Osteocyte (in vitro differentiated cells): ENCODE results near the gene ATXN7L3. TPM values are rescaled to one million over a fixed set of nuclear protein-coding genes. Genes with fewer than 3 reads are reported as not detected.
A peak's percentile ranks its signal among the peaks of the same experiment; 100 is the strongest.

Experiments used
- DNase-seq: peaks from one replicate; pipeline ENCODE4 v3.0.0; 2021; ENCODE audit warnings: mixed read lengths; ENCODE audit not compliant: unreplicated experiment; ENCODE audit errors: extremely low spot score
- H3K27ac Mint-ChIP-seq: one replicate; pipeline ENCODE4 v1.8.0; 2021; ENCODE audit warnings: mild to moderate bottlenecking, mixed read lengths; ENCODE audit not compliant: unreplicated experiment
- H3K27me3 Mint-ChIP-seq: one replicate; pipeline ENCODE4 v1.8.0; 2021; ENCODE audit warnings: mixed read lengths; ENCODE audit not compliant: unreplicated experiment
- H3K36me3 Mint-ChIP-seq: one replicate; pipeline ENCODE4 v1.8.0; 2021; ENCODE audit warnings: mixed read lengths; ENCODE audit not compliant: unreplicated experiment
- H3K4me1 Mint-ChIP-seq: one replicate; pipeline ENCODE4 v1.8.0; 2021; ENCODE audit warnings: mixed read lengths; ENCODE audit not compliant: unreplicated experiment
- H3K4me3 Mint-ChIP-seq: one replicate; pipeline ENCODE4 v1.8.0; 2021; ENCODE audit warnings: mild to moderate bottlenecking, moderate library complexity, mixed read lengths; ENCODE audit not compliant: unreplicated experiment
- H3K9me3 Mint-ChIP-seq: one replicate; pipeline ENCODE4 v1.8.0; 2021; ENCODE audit warnings: mixed read lengths; ENCODE audit not compliant: unreplicated experiment
- total RNA-seq: library from RNA; stranded (reverse); gene quantifications from 2 replicates; pipeline ENCODE4 v1.2.1, GENCODE V29; 2021
- TF ChIP-seq, protein P1 (sequence below): fragments of 200-600 bp; sonication (generic); IDR thresholded peaks from 2 replicates; pipeline ENCODE4 v1.5.0; 2021; ENCODE audit warnings: antibody characterized with exemption, mild to moderate bottlenecking, moderate library complexity

The ATXN7L3 gene
- total RNA-seq, 1 donor from 2014 or later, result 89.0 TPM

DNA sequence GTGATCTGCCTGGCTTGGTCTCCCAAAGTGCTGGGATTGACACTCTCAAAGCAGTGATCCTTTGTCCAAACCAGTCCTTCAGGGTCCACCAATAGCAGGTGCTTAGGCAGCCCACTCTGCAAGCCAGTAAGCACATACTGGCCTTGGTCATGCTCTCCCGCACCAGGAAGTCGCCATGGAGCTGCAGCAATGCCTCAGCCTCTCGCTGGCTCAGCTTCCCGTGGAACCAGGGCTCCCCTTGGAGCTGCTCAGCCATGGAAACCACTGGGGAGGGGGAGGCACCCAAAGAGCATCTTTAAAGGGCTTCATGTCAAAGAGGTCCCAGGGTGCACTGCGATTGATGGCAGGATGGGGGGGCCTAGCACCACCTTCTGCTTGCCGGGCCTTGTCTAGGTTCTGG lies 29.4 kb upstream of the ATXN7L3 start:
- no peak overlapping the region for H3K4me3 Mint-ChIP-seq
- H3K27me3 Mint-ChIP-seq, result no peaks in the 10 kb centered on the region

DNA sequence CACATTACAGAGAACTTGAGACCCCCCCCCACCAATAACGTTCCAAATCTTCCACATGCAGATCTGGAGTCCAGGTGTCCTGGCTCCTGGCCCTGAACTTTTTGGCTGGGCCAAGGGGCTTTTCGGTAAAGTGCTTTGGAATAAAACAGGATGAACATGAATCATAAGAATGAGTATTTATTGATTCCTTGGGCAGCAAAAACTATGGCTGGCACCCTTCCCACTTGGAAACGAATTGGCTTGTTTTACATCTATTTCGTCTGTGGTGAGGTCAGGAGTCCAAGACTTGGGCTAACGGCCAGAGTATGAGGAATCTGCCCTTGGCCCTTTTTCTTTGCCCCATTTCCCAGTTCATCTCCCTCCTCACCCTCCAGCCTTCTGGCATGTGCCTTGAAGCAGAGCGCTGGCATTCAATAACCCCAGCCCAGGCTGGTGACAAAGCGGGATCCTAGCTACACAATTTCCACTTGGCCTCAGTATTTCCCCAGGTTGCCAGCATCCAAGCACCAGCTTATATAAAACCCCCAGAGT lies 23.9 kb upstream of the ATXN7L3 start:
- DNase-seq, result no peak
- Mint-ChIP-seq H3K27me3 (no peaks in the 10 kb centered on the region), H3K4me1 (peaks cover 16% of the 10 kb centered on the region), H3K9me3 (no peaks in the 10 kb centered on the region), H3K27ac (no peak overlapping the region), H3K4me3 (no peak overlapping the region), H3K36me3 (no peaks in the 10 kb centered on the region)
- TF ChIP-seq, protein P1, sequence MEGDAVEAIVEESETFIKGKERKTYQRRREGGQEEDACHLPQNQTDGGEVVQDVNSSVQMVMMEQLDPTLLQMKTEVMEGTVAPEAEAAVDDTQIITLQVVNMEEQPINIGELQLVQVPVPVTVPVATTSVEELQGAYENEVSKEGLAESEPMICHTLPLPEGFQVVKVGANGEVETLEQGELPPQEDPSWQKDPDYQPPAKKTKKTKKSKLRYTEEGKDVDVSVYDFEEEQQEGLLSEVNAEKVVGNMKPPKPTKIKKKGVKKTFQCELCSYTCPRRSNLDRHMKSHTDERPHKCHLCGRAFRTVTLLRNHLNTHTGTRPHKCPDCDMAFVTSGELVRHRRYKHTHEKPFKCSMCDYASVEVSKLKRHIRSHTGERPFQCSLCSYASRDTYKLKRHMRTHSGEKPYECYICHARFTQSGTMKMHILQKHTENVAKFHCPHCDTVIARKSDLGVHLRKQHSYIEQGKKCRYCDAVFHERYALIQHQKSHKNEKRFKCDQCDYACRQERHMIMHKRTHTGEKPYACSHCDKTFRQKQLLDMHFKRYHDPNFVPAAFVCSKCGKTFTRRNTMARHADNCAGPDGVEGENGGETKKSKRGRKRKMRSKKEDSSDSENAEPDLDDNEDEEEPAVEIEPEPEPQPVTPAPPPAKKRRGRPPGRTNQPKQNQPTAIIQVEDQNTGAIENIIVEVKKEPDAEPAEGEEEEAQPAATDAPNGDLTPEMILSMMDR, result no peak

More for the DNA sequence above, 29.4 kb upstream of the ATXN7L3 start:
- DNase-seq, result no peak
- Mint-ChIP-seq H3K9me3 (no peaks in the 10 kb centered on the region), H3K4me1 (no peaks in the 10 kb centered on the region), H3K36me3 (no peaks in the 10 kb centered on the region), H3K27ac (no peak overlapping the region)
- TF ChIP-seq, protein P1, result no peak

DNA sequence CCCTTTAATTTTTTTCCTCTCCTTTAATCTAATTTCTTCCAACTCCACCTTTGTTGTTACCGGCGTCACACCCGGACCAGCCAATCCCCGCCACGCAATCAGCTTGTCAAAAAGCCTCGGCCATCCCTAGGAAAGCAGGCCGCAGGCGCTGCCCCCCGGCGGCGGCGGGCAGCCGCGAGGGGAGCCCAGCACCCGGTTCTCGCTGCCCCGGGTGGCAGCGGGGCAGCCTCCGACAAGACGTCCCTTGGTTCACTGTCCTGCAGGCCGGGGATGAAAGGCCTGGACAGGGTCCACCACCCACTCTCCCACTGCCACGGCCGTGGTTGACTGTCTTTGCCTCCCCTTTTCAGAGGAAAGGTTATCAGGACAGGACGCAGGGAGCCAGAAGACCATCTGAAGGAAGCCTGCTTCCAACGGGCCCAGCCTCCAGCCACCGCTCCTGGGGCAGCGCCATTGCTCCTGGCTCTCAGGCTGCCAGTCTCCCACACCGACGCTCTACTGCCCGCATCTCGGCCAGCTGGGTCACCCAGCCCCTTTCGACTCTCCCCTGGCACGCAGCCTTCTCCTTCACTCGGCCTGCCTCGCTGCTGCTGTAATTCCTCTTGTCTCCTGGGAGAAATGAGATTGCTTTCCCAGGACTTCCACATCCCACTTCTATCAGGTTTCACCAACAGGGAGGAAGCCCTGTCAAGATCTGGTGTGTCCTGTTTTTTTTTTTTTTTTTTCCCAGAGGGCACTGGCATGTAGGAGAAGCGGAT lies 22.6 kb upstream of the ATXN7L3 start:
- Mint-ChIP-seq H3K9me3 (no peaks in the 10 kb centered on the region), H3K36me3 (no peaks in the 10 kb centered on the region), H3K27ac (peak overlapping the region; percentile 97), H3K4me3 (peak overlapping the region; percentile 88), H3K4me1 (peaks cover 24% of the 10 kb centered on the region), H3K27me3 (no peaks in the 10 kb centered on the region)
- DNase-seq, result peak; percentile 91
- TF ChIP-seq, protein P1, result no peak

DNA sequence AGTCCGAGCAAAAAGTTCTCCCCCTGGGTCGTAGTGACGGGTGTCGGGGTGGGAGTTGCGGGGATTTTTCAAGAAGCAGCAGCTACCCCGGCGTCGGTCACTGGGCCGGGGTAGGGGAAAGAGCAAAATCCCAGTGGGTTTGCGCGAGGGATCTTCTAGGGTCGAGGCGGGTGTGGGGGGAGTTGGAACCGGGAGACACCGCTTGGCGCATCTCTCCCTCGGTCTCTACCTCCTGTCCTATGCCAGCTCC lies 22.1 kb upstream of the ATXN7L3 start:
- H3K4me1 Mint-ChIP-seq, result peaks cover 28% of the 10 kb centered on the region
- H3K9me3 Mint-ChIP-seq, result no peaks in the 10 kb centered on the region
- no peaks in the 10 kb centered on the region for H3K36me3 Mint-ChIP-seq
- no peak for DNase-seq
- TF ChIP-seq, protein P1, result no peak
- peak overlapping the region; percentile 88 for H3K4me3 Mint-ChIP-seq
- no peaks in the 10 kb centered on the region for H3K27me3 Mint-ChIP-seq
- peak overlapping the region; percentile 97 for H3K27ac Mint-ChIP-seq

DNA sequence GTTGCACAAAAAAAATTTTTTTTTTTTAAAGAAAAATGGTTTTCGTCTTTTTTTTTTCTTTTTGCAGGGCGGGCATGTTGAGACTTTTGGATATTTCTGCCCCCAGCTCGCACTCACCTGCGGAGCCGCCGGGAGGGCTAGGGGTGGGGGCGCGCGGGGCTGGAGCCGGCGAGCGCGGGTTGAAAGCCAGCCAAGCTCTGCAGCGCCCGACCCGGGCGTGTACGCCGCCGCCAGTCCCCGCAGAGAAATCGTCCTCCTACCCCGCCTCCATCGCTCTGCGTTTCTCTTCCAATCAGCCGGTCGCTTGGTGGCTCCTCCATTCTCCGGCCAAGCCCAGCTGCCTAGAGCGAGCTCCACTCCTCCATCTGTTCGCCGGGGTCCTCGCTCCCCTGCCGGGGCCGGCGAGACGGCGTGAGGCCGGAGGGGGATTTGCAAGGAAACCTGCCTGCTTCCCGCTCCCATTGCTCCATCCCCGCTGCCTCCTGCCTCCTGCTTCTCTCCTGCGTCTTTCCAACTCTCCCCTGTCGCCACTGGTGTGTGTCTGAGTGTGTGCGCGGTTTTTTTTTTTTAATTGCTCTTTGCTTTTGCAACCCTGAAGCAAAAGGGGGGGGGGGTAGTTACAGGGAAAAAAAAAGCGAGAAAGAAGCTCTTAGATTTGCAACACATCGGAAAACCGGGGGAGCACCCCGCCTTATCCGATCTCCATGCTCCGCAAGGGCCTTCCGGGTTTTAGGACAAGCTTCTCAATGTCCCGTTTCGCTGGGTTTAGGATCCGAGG lies 21.6 kb upstream of the ATXN7L3 start:
- DNase-seq, result peak; percentile 90
- Mint-ChIP-seq H3K27me3 (no peaks in the 10 kb centered on the region), H3K36me3 (peaks cover 2% of the 10 kb centered on the region), H3K9me3 (no peaks in the 10 kb centered on the region), H3K4me1 (peaks cover 30% of the 10 kb centered on the region), H3K4me3 (peak overlapping the region; percentile 88), H3K27ac (peak overlapping the region; percentile 97)
- TF ChIP-seq, protein P1, result no peak
